Lower lobe of right lung (tissue), 2 donors: ENCODE data around the gene B3GLCT. TPM values are rescaled to one million over a fixed set of nuclear protein-coding genes. Genes with fewer than 3 reads are reported as not detected.
"Not testable (repeated sequence)": the region's sequence is repeated elsewhere in the genome, so short reads cannot be mapped to it uniquely, and the experiment has no call there.

Source experiments
- ATAC-seq, 2 donors: fragments of 200-7000 bp; cut with Tn5 transposase; one replicate each; pipeline ENCODE4 v1.9.1; 2020 to 2022; ENCODE audit warnings: mild to moderate bottlenecking in 2 of 2, moderate library complexity in 2 of 2
- DNase-seq: peaks from one replicate; pipeline ENCODE4 v3.0.0-alpha.2; 2020
- H3K27ac ChIP-seq: fragments of 200-600 bp; one replicate; pipeline ENCODE4 v1.8.0; 2022
- H3K27me3 ChIP-seq: fragments of 200-600 bp; one replicate; pipeline ENCODE4 v1.8.0; 2022; ENCODE audit warnings: low read depth
- H3K36me3 ChIP-seq: fragments of 200-600 bp; one replicate; pipeline ENCODE4 v1.8.0; 2022; ENCODE audit warnings: mild to moderate bottlenecking
- H3K4me1 ChIP-seq: fragments of 200-600 bp; one replicate; pipeline ENCODE4 v1.8.0; 2022
- H3K4me3 ChIP-seq: fragments of 200-600 bp; one replicate; pipeline ENCODE4 v1.8.0; 2022; ENCODE audit warnings: mild to moderate bottlenecking
- H3K9me3 ChIP-seq: fragments of 200-600 bp; one replicate; pipeline ENCODE4 v1.8.0; 2022
- CTCF ChIP-seq: fragments of 200-600 bp; IDR thresholded peaks from one replicate; pipeline ENCODE4 v1.8.0; 2022; ENCODE audit warnings: antibody characterized with exemption, mild to moderate bottlenecking
- intact Hi-C: fragments of 100-400 bp; cut with DNase I; formaldehyde crosslinking; loops from one replicate; pipeline ENCODE4 v1.11.0; 2022
- total RNA-seq: library from RNA; stranded (reverse); fragmentation: NEBNext Ultra II Directional; extraction: Animal tissue kit (Norgen Biotek cat#: 25700); gene quantifications from one replicate; pipeline ENCODE4 v1.2.1, GENCODE V29; 2021
- donor health status: DM: no; HTN: yes; CAD: no; lungs with severe emphysema.

Gene B3GLCT
- total RNA-seq, 1 donor from 2014 or later: 6.1 TPM

GRCh38 chr13:31175847-31176532, 23.8 kb upstream of the B3GLCT start:
- Histone ChIP-seq H3K27ac (no peak overlapping the region), H3K36me3 (no peaks in the 10 kb centered on the region), H3K27me3 (no peaks in the 10 kb centered on the region), H3K4me1 (no peaks in the 10 kb centered on the region), H3K9me3 (no peaks in the 10 kb centered on the region), H3K4me3 (no peak overlapping the region)
- no peak for ATAC-seq
- intact Hi-C loops: no loop called here
- no peak for TF ChIP-seq CTCF
- no peak for DNase-seq

GRCh38 chr13:31177813-31178495, 21.8 kb upstream of the B3GLCT start:
- H3K36me3 ChIP-seq, intact Hi-C loops, H3K9me3 ChIP-seq, H3K27ac ChIP-seq, ATAC-seq, H3K4me1 ChIP-seq, H3K27me3 ChIP-seq, H3K4me3 ChIP-seq, DNase-seq: not testable (repeated sequence)

DNA sequence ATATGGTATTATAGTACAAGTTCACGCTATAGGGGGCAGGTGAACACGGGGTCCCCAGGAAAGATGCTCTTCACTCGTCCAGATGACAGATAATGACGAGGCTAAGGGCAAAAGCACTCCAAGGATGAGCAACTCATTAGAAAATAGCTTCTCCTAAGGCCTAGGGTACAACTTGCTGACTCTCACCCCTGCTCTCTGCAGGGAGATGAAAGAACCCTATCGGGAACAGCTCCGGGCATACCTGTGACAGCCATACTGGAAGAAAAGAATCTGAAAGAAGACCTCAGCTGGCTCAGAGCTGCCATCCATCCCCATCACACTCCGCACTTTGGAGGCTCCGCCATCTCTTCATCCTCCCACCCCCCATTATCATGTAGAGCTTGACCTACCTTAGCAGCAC, 20.5 kb upstream of the B3GLCT start:
- no peak for TF ChIP-seq CTCF
- H3K4me3 ChIP-seq: no peak overlapping the region
- no peak for ATAC-seq
- H3K27me3 ChIP-seq: no peaks in the 10 kb centered on the region
- DNase-seq: no peak
- H3K27ac ChIP-seq: no peak overlapping the region
- intact Hi-C loops: no loop called here
- no peaks in the 10 kb centered on the region for H3K4me1 ChIP-seq
- H3K9me3 ChIP-seq: no peaks in the 10 kb centered on the region
- no peaks in the 10 kb centered on the region for H3K36me3 ChIP-seq

DNA sequence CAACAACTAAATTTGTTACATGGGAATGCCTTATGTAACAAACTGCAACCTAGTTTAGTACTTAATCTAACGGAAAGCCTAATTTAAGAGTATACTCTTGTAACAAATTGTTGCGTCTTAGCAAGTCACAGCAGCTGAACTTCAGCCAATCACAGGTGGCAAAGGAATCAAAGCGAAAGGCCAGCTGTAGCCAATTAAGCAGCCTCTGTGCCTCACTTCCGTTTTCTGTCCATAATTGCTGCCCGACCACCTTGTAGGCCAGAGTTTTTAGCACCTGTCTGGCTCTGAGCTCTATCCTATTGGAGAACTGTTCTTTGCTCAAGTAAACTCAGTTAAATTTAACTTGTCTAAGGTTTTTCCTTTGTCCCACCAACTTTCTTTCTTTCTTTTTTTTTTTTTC, 20.0 kb upstream of the B3GLCT start:
- no peak for TF ChIP-seq CTCF
- intact Hi-C loops: no loop called here
- H3K36me3 ChIP-seq: no peaks in the 10 kb centered on the region
- ATAC-seq (no peak), DNase-seq (no peak)
- no peak overlapping the region for H3K27ac ChIP-seq
- H3K27me3 ChIP-seq: no peaks in the 10 kb centered on the region
- no peak overlapping the region for H3K4me3 ChIP-seq
- no peaks in the 10 kb centered on the region for H3K9me3 ChIP-seq
- no peaks in the 10 kb centered on the region for H3K4me1 ChIP-seq

DNA sequence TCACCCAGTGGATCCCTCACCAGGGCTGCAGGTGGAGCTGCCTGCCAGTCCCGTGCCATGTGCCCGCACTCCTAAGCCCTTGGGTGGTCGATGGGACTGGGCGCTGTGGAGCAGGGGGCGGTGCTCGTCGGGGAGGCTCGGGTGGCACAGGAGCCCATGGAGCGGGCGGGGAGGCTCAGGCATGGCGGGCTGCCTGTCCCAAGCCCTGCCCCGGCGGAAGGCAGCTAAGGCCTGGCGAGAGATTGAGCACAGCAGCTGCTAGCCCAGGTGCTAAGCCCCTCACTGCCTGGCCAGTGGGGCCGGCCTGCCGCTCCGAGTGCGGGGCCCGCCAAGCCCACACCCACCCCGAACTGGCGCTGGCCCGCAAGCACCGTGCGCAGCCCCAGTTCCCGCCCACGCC, 16.8 kb upstream of the B3GLCT start:
- no peak for TF ChIP-seq CTCF
- Histone ChIP-seq H3K4me3 (no peak overlapping the region), H3K27ac (no peak overlapping the region), H3K4me1 (no peaks in the 10 kb centered on the region), H3K36me3 (no peaks in the 10 kb centered on the region), H3K27me3 (no peaks in the 10 kb centered on the region), H3K9me3 (no peaks in the 10 kb centered on the region)
- no peak for ATAC-seq
- intact Hi-C loops: no loop called here
- no peak for DNase-seq

- Histone ChIP-seq H3K27ac (no peak overlapping the region), H3K4me1 (no peaks in the 10 kb centered on the region), H3K4me3 (no peak overlapping the region), H3K9me3 (no peaks in the 10 kb centered on the region), H3K36me3 (no peaks in the 10 kb centered on the region), H3K27me3 (no peaks in the 10 kb centered on the region)
- DNase-seq (no peak), ATAC-seq (no peak)
- intact Hi-C loops: no loop called here
- no peak for TF ChIP-seq CTCF
Observed at GRCh38 chr13:31184451-31184850, 15.3 kb upstream of the B3GLCT start.
